Activated T-helper 1 cell treated with anti-CD3 and anti-CD28 coated beads, Interleukin-12 subunit alpha, Interleukin-12 subunit beta, Interleukin-2, Interleukin-4 antibody, amounts not matched to agents 30 ng/mL and 10 ng/mL and 1 ng/mL, durations not matched to agents 14 hours and 24 hours and 36 hours (primary cell): ENCODE data around the gene LRRC75A. TPM values are rescaled to one million over a fixed set of nuclear protein-coding genes. Genes with fewer than 3 reads are reported as not detected.
"Not testable (repeated sequence)": the region's sequence is repeated elsewhere in the genome, so short reads cannot be mapped to it uniquely, and the experiment has no call there.

Experiments
- DNase-seq: peaks from one replicate; pipeline ENCODE4 v3.0.0; 2021; ENCODE audit warnings: low spot score
- H3K27ac Mint-ChIP-seq: one replicate; pipeline ENCODE4 v1.8.0; 2021; ENCODE audit warnings: mild to moderate bottlenecking, mixed read lengths
- H3K27me3 Mint-ChIP-seq: one replicate; pipeline ENCODE4 v1.8.0; 2022; ENCODE audit warnings: mild to moderate bottlenecking, moderate library complexity, mixed read lengths; ENCODE audit not compliant: insufficient read depth
- H3K36me3 Mint-ChIP-seq: one replicate; pipeline ENCODE4 v1.8.0; 2021; ENCODE audit warnings: low read depth, mixed read lengths
- H3K4me1 Mint-ChIP-seq: one replicate; pipeline ENCODE4 v1.8.0; 2021; ENCODE audit warnings: low read depth, mixed read lengths
- H3K4me3 Mint-ChIP-seq: one replicate; pipeline ENCODE4 v1.8.0; 2021; ENCODE audit warnings: mild to moderate bottlenecking, moderate library complexity, mixed read lengths
- H3K9me3 Mint-ChIP-seq: one replicate; pipeline ENCODE4 v1.8.0; 2021; ENCODE audit warnings: mixed read lengths
- intact Hi-C: fragments of 100-400 bp; cut with micrococcal nuclease; formaldehyde crosslinking; loops from one replicate; pipeline ENCODE4 v1.15.1; 2024
- total RNA-seq: library from RNA; stranded (reverse); gene quantifications from 2 replicates; pipeline ENCODE4 v1.2.3, GENCODE V29; 2022

The LRRC75A gene
- total RNA-seq, 1 donor from 2014 or later, result 1.6 TPM

DNA sequence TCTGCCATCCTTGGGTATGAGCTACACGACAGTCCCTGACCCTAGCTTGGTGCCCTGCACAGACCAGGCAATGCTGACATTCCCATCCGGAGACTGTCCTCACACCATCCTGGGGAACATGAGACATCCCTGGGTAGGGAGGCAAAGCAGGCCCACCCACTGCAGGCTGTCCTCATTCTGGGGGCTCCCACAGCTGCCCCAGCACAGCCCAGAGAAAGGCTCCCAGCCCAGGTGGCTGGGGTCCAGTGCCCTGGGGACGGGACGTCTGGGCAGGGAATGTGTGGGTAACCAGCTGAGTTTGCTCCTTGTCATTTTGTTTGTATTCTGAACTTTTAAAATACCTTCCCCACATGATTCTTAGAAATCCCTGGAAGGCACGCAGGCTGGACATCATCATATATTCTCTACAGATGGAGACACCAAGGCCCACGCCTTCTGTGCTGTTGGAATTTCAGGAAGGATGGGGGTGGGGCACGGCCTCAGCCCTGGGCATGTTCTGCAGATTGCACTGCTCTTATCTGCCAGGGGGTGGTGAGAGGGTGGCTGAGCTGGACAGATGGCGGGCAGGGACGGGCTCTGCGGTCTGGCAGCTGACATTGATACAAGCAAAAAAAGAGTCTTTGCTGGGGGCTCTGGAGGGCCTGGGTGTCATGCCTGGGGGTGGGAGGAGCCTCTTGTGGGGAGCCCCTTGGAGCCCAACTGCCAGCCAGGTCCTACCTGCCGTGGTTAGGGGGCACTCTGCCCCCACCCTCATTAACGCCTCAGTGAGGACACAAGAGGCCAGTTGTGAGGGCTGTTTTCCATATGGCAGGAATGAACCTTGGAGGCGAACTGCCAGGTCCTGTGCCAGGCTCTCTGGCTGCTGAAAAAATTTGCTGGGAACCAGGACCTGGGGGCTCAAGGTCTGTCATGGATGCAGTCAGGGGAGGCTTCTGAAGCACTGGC is 28.4 kb downstream of the LRRC75A start:
- Mint-ChIP-seq H3K27ac (no peak overlapping the region), H3K4me3 (no peak overlapping the region)

DNA sequence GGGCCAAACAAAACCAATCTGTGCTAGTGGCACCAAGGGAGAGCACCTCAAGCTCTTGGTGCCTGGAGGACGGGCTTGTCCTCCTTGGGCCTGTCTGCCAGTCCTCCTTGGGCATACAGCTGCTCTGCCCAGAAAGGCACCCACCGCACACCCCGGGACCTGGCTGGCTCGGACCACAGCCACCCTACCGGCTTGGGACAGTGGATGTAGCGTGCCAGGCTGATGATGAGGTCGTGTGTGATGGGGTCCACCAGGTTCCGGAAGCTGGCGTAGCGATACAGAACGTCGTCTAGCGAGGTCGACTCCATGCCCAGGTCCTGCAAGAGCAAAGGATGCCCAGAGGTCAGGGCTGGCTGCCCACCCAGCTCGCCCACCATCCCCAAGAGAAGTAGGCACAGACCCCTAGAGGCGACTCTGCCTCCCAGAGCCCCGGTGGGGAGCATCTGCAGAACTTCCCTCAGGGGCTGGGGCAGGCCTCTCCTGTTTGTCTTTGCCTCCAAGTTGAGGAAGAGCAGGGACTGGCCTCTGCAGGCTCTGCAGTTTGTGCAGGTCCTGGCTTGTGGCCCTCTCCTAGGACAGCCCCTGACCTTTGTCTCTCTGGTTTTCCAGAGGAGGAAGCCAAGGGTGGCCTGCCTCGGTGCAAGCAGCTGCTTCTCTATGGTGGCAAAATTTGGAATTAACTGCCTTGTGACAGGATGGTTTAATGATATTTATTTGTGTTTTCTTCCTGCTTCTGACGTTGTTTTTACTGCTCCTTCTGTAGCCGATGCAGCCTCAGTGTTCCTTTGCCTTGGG is 29.7 kb downstream of the LRRC75A start:
- DNase-seq, result no peak
- intact Hi-C loops, result no loop called here
- no peak overlapping the region for H3K4me3 Mint-ChIP-seq
- H3K4me1 Mint-ChIP-seq, result no peaks in the 10 kb centered on the region
- H3K36me3 Mint-ChIP-seq, result peaks cover 2% of the 10 kb centered on the region
- peak overlapping the region; percentile 29 for H3K27ac Mint-ChIP-seq
- H3K9me3 Mint-ChIP-seq, result no peaks in the 10 kb centered on the region
- no peaks in the 10 kb centered on the region for H3K27me3 Mint-ChIP-seq

More for the DNA sequence above, 28.4 kb downstream of the LRRC75A start:
- intact Hi-C loops, result no loop called here
- H3K9me3 Mint-ChIP-seq, result no peaks in the 10 kb centered on the region
- H3K27me3 Mint-ChIP-seq, result no peaks in the 10 kb centered on the region
- DNase-seq, result no peak
- H3K4me1 Mint-ChIP-seq, result no peaks in the 10 kb centered on the region
- H3K36me3 Mint-ChIP-seq, result peaks cover 2% of the 10 kb centered on the region

DNA sequence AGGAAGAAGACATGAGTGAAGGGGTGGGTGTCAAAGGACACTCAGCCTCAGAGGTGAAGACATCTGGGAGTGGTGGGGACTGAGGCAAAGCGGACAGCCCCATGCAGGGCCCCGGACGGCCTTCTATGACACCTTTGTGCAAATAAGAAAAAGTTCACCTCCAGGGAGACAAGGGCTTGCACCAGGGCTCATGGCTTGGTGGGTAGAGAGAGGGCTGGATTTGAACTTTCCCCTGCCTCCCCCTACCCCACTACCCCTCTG is 30.5 kb downstream of the LRRC75A start:
- no peaks in the 10 kb centered on the region for H3K27me3 Mint-ChIP-seq
- no peak overlapping the region for H3K4me3 Mint-ChIP-seq
- no peak for DNase-seq
- no peaks in the 10 kb centered on the region for H3K4me1 Mint-ChIP-seq
- no peaks in the 10 kb centered on the region for H3K9me3 Mint-ChIP-seq
- H3K36me3 Mint-ChIP-seq, result peaks cover 5% of the 10 kb centered on the region
- no peak overlapping the region for H3K27ac Mint-ChIP-seq
- intact Hi-C loops, result no loop called here

DNA sequence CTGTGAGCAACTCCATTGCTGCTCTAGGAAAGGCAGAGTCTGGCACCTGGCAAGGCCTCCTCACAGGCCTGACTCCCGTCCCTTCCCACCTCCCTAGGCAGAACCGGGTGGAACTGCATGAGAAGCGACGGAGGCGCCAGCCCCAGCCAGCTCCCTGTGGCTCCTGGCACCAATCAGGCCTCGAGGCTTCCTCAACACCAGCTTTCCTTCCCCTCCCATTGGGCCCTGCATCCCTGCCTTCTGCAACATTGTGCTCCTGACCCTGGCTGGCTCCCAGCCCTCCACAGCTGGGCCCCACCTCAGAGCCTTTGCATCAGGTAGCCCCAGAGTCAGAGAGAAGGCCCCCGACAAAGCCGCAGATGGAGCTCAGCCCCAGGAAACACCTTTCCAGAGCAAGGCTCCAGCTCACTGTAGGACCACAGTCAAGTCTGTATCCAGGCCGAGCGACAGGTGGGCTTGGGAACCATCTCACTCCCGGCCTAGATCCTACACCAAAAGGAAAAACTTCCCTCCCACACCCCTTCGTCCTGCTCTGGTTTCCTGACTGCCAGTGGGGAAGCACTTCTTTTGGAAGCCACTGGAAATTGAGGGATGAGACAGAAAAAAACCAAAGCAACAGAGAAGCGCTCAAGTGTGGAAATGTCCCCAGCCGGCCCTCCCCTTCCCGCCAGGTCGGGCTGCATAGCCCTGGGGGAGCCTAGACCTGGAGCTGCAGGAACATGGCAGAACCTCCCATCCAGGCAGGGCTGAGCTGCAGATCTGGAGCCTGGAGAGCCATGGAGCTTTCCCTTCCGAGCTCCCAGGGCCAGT is 31.0 kb downstream of the LRRC75A start:
- no peaks in the 10 kb centered on the region for H3K27me3 Mint-ChIP-seq
- no peaks in the 10 kb centered on the region for H3K4me1 Mint-ChIP-seq
- intact Hi-C loops, result no loop called here
- H3K36me3 Mint-ChIP-seq, result peaks cover 5% of the 10 kb centered on the region
- H3K4me3 Mint-ChIP-seq, result no peak overlapping the region
- no peak overlapping the region for H3K27ac Mint-ChIP-seq
- no peak for DNase-seq
- no peaks in the 10 kb centered on the region for H3K9me3 Mint-ChIP-seq

DNA sequence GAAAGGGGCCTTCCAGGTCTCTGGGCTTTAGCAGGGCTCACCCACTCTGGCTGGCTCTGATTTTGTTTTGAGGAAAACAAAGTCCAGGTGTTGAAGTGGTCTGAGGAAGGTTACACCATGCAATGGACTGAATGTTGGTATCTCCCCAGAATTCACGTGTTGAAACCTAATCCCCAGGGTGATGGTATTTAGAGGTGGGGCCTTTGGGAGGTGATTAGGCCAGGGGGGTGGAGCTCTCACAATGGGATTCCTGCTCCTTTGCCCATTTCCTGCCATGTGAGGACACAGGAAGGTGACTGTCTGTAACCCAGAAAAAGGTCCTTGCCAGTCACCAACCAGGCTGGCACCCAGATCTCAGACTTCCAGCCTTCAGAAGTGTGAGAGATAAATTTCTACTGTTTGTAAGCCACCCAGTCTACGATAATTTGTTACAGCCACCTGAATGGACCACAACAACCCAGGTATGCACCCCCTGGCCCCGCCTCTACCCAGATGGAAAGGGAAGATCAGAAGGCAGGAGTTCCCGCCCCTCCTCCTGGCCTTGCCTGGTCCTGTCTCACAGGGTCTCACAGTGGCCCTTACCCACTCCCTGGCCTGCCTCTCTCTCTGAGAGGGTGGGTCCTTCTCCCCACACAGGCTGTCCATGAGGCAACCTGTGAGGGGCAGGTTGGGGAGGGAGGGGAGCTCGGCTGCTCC is 32.0 kb downstream of the LRRC75A start:
- no peaks in the 10 kb centered on the region for H3K9me3 Mint-ChIP-seq
- H3K4me3 Mint-ChIP-seq, result no peak overlapping the region
- no peak for DNase-seq
- H3K27ac Mint-ChIP-seq, result no peak overlapping the region
- H3K36me3 Mint-ChIP-seq, result peaks cover 5% of the 10 kb centered on the region
- no peaks in the 10 kb centered on the region for H3K27me3 Mint-ChIP-seq
- intact Hi-C loops, result no loop called here
- no peaks in the 10 kb centered on the region for H3K4me1 Mint-ChIP-seq

GRCh38 chr17:16459271-16459670 is 32.7 kb downstream of the LRRC75A start:
- H3K27ac Mint-ChIP-seq, result peak overlapping the region; percentile 4

DNA sequence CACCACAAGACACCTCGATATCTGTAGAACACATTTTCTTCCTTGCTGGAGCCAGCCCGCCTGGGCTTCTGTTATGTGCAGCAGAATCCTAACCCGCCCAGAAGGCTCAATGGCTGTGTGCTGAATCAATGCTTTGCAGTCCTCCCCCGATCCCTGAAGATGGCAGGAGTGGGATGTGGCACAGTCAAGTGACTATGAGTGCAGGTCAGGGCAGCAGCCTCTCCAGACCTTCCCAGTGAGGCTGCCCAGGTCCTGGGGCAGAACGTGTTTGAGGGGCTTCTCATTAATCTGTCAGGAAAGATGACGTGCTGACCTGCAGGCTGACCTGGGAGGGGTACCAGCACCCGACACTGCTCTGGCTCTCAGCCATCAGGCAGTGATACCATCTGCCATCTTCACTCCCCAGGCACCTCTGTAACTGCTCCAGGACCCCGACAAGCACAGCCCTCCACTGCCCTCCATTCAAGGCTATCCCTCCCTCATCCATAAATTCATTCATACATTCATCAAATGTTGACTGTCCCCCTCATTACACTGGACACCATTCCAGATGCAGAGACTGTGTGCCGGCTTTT is 35.2 kb downstream of the LRRC75A start:
- Mint-ChIP-seq H3K27ac (no peak overlapping the region), H3K9me3 (no peaks in the 10 kb centered on the region), H3K4me3 (no peak overlapping the region), H3K36me3 (peaks cover 8% of the 10 kb centered on the region), H3K27me3 (no peaks in the 10 kb centered on the region), H3K4me1 (peaks cover 7% of the 10 kb centered on the region)
- intact Hi-C loops, result no loop called here
- no peak for DNase-seq

More at GRCh38 chr17:16459271-16459670, 32.7 kb downstream of the LRRC75A start:
- peaks cover 5% of the 10 kb centered on the region for H3K36me3 Mint-ChIP-seq
- intact Hi-C loops, result no loop called here
- H3K4me3 Mint-ChIP-seq, result no peak overlapping the region
- DNase-seq, result no peak
- H3K9me3 Mint-ChIP-seq, result no peaks in the 10 kb centered on the region
- H3K27me3 Mint-ChIP-seq, result no peaks in the 10 kb centered on the region
- no peaks in the 10 kb centered on the region for H3K4me1 Mint-ChIP-seq

GRCh38 chr17:16455997-16456741 is 35.8 kb downstream of the LRRC75A start:
- H3K27me3 Mint-ChIP-seq, result no peaks in the 10 kb centered on the region
- intact Hi-C loops, result no loop called here
- DNase-seq, result no peak
- peaks cover 8% of the 10 kb centered on the region for H3K36me3 Mint-ChIP-seq
- H3K9me3 Mint-ChIP-seq, result no peaks in the 10 kb centered on the region
- no peak overlapping the region for H3K27ac Mint-ChIP-seq
- peaks cover 7% of the 10 kb centered on the region for H3K4me1 Mint-ChIP-seq
- no peak overlapping the region for H3K4me3 Mint-ChIP-seq

DNA sequence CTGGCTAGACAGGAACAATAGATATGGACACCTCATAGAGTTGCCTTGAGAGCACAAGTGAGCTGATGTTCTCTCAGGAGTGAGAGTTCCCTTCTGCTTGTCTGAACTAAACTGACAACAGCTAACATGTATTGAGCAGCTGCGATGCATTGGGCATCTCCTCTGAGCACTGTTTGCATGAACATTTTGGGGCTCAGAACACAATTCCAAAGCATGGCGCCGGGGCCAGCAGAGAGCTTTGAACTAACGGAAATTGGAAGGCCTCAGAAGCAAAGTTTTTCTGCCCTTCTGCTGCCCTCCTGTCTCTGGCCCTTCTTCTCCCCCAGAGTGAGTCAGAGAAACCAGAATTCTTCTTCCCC is 38.5 kb downstream of the LRRC75A start:
- Mint-ChIP-seq H3K4me1 (peaks cover 23% of the 10 kb centered on the region), H3K27ac (peak overlapping the region; percentile 52), H3K9me3 (no peaks in the 10 kb centered on the region), H3K4me3 (no peak overlapping the region), H3K36me3 (peaks cover 25% of the 10 kb centered on the region), H3K27me3 (no peaks in the 10 kb centered on the region)
- DNase-seq, result no peak
- intact Hi-C loops, result loop anchor here (1.0 kb wide), 2 partner anchors 68 to 136 kb away; no protein-coding TSS in a partner anchor

DNA sequence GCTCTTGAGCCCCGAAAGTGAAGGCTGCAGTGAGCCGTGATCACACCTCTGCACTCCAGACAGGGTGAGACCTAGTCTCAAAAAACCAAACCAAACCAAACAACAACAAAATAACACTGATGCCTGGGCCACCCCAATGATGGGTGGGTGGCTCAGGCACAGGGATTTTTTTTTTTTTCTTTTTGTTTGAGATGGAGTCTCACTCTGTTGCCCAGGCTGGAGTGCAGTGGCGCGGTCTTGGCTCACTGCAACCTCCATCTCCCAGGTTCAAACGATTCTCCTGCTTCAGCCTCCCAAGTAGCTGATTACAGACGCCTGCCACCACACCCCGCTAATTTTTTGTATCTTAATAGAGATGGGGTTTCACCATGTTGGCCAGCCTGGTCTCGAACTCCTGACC is 39.7 kb downstream of the LRRC75A start:
- H3K4me3 Mint-ChIP-seq, H3K9me3 Mint-ChIP-seq, intact Hi-C loops, DNase-seq, H3K27me3 Mint-ChIP-seq, H3K27ac Mint-ChIP-seq: not testable (repeated sequence)
- H3K36me3 Mint-ChIP-seq, result peaks cover 31% of the 10 kb centered on the region
- H3K4me1 Mint-ChIP-seq, result peaks cover 26% of the 10 kb centered on the region

GRCh38 chr17:16450028-16450427 is 42.0 kb downstream of the LRRC75A start:
- no peaks in the 10 kb centered on the region for H3K27me3 Mint-ChIP-seq
- peak overlapping the region; percentile 61 for H3K27ac Mint-ChIP-seq
- H3K4me1 Mint-ChIP-seq, result peaks cover 26% of the 10 kb centered on the region
- H3K36me3 Mint-ChIP-seq, result peaks cover 36% of the 10 kb centered on the region
- intact Hi-C loops, result no loop called here
- no peak for DNase-seq
- H3K4me3 Mint-ChIP-seq, result no peak overlapping the region
- no peaks in the 10 kb centered on the region for H3K9me3 Mint-ChIP-seq
